ENCODE measurements around the gene EFCAB7. TPM values are rescaled to one million over a fixed set of nuclear protein-coding genes. Genes with fewer than 3 reads are reported as not detected.
A peak's percentile ranks its signal among the peaks of the same experiment; 100 is the strongest.
"Not testable (repeated sequence)": the region's sequence is repeated elsewhere in the genome, so short reads cannot be mapped to it uniquely, and the experiment has no call there.

Gene EFCAB7
- total RNA-seq, 1 donor from 2014 or later, result 4.5 TPM

DNA sequence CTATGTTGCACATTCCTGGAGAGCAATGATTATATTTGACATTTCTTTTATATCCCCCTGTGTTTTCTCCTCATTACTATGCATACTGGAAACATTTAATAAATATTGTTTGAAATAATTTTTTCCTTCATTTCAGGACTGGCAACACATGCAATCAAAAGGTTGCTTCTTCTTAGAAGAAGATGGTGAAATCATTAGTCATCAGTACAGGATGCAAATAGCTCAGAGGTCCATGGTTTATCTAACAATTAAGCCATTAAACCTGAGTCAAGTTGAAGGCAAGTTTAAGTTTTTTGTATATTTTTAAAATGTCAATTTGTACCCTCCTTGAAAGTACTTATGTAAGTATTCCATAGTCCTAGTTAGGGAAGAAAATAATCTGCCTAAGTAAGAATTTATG, 22.5 kb downstream of the EFCAB7 start:
- intact Hi-C loops (cut with DNase I), result no loop called here
- DNase-seq (ENCODE audit: low spot score), result no peak

DNA sequence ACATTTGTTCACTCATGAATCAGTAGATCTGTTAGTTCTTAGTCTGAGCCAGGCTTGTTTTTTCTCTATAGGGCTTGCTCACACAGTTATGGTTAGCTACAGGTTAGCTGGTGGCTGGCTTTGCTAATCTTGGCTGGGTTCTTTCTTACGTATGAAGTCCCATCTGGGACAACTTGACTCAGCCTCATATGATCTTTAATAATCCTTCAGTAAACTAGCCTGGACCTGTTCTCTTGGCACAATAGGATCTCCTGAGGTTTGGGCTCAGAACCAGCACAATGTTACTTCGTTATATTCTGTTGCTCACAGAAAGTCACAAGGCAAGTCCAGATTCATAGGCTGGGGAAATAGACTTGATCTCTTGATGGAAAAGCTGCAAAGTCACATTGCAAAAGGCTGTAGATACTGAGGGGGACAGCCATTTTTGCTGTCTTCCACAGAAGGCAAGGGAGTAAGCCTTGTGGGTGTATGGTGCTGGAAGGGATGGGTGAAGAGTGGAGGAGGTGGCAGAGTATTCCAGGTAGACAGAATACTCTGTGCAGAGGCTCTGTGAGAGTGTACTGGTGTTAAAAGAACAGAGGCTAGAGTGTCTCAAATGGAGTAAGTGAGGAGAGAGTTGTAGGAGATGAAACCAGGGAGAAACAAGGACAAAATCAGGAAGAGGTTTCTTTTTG, 24.4 kb downstream of the EFCAB7 start:
- DNase-seq (ENCODE audit: low spot score), result no peak
- intact Hi-C loops (cut with DNase I), result no loop called here

DNA sequence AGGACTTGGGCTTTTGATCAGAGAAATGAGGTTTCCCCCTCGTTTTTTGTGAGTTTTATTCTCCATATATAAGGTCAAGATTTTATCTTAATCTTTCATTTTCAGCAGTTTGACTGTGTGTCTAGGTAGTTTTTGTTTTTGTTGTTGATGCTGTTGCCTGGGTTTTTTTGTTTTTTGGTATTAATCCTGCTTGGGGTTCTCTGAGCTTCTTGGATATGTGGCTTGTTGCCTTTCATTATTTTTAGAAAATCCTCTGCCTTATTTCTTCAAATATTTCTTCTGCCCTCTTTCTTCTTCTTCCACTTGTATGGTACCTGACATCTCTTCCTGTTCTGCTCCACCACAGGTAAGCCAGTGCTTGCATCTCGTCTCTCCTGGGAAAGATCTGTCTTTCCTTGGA, 25.0 kb downstream of the EFCAB7 start:
- intact Hi-C loops (cut with DNase I), result no loop called here

GRCh38 chr1:63548877-63549276, 25.6 kb downstream of the EFCAB7 start:
- DNase-seq (ENCODE audit: low spot score), result no peak
- intact Hi-C loops (cut with DNase I), result no loop called here

More for the DNA sequence above, 25.0 kb downstream of the EFCAB7 start:
- no peak for DNase-seq (ENCODE audit: low spot score)

DNA sequence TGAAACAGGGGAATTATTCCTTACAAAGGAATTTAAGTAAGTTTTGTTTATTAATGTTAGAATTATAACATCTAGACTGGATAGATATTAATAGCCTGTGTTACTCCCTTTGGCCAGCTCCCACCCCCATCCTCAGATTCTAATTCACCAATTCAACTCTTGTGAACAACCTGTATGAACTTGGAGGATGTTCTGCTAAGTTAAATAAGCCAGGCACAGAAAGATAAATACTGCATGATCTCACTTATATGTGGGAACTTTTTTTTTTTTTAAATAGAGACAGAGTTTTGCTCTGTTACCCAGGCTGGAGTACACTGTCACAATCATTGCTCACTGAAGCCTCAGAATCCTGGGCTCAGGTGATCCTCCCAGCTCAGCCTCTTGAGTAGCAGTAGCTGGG, 32.2 kb downstream of the EFCAB7 start:
- DNase-seq (ENCODE audit: low spot score), result no peak
- intact Hi-C loops (cut with DNase I), result loop anchor here (5.0 kb wide), 1 partner anchor 692 kb away; no protein-coding TSS in a partner anchor

GRCh38 chr1:63557365-63557987, 34.2 kb downstream of the EFCAB7 start:
- intact Hi-C loops (cut with DNase I), result loop anchor here (5.0 kb wide), 1 partner anchor 690 kb away; no protein-coding TSS in a partner anchor
- DNase-seq (ENCODE audit: low spot score), result no peak

DNA sequence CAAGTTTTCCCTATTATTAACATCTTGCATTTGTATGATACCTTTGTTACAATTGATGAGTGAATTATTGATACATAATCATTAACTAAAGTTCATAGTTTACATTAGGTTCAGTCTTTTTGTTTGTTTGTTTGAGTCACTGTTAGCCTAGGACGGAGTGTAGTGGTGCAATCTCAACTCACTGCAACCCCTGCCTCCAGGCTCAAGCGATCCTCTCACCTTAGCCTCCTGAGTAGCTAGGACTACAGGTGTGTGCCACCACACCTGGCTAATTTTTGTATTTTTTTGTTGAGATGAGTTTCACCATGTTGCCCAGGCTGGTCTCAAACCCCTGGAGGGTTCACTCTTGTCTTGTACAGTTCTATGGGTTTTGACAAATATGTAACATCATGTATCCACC, 36.0 kb downstream of the EFCAB7 start:
- no peak for DNase-seq (ENCODE audit: low spot score)
- intact Hi-C loops (cut with DNase I), result loop anchor here (5.0 kb wide), 1 partner anchor 688 kb away; no protein-coding TSS in a partner anchor

- no peak for DNase-seq (ENCODE audit: low spot score)
- intact Hi-C loops (cut with DNase I), result no loop called here
These were observed 40.4 kb downstream of the EFCAB7 start for GRCh38 chr1:63563745-63564144.

DNA sequence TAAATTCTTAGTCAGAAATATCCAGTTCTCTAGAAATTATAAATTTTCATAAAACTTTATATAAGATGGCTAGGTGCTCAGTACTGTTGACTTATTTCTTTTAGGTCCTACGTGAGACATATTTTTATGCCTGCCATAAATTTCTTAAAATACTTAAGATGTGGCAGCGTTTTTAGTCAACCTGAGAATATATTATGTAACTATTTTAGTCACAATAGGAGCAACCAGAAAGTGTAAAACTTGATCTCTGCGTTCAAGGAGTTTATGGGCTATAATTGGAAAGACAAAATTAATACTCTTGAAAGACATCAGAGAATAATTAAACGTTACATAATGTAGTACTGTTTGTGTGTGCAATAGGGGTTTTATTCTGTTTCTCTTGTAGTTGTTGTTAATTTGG, 45.7 kb downstream of the EFCAB7 start:
- intact Hi-C loops (cut with DNase I), result no loop called here
- no peak for DNase-seq (ENCODE audit: low spot score)

GRCh38 chr1:63569640-63570316, 46.5 kb downstream of the EFCAB7 start:
- DNase-seq (ENCODE audit: low spot score), result no peak
- intact Hi-C loops (cut with DNase I), result no loop called here

GRCh38 chr1:63572686-63573085, 49.4 kb downstream of the EFCAB7 start:
- intact Hi-C loops (cut with DNase I); DNase-seq (ENCODE audit: low spot score): not testable (repeated sequence)

DNA sequence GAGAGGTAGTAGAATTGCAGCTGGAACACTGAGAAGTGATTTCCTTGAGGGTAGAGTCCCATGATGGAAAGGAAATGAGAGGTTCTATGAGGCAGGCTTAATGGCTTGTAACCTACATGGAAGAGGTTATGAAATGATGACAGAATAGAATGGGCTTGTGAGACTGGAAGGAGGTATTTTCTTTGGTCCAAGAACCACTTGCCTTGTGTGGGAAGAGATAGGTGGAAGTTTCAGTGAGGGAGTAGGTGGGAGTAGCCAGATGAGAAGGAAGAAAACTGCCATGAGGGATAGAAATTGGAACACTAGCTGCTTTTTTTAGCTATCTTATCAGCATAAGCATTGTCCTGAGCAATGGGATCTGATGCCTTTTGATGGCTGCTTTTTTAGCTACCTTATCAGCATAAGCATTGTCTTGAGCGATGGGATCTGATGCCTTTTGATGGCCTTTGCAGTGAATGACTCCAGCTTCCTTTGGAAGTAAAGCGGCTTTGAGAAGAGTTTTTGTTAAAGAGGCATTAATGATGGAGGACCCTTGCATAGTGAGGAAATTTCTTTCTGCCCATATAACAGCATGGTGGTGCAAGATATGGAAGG, 51.0 kb downstream of the EFCAB7 start:
- intact Hi-C loops (cut with DNase I); DNase-seq (ENCODE audit: low spot score): not testable (repeated sequence)

- intact Hi-C loops (cut with DNase I), result no loop called here
- DNase-seq (ENCODE audit: low spot score), result no peak
These were observed 52.1 kb downstream of the EFCAB7 start for GRCh38 chr1:63575340-63575826.

DNA sequence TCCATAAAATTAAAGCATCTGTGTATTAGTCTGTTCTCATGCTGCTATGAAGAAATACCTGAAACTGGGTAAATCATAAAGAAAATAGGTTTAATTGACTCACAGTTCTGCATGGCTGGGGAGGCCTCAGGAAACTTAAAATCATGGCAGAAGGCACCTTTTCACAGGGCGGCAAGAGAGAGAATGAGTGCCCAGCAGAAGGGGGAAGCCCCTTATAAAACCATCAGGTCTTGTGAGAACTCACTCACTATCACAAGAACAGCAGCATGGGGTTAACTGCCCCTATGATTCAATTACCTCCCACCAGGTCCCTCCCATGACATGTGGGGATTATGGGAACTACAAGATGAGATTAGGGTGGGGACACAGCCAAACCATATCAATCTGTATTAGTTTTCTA, 63.0 kb downstream of the EFCAB7 start:
- DNase-seq (ENCODE audit: low spot score); intact Hi-C loops (cut with DNase I): not testable (repeated sequence)

DNA sequence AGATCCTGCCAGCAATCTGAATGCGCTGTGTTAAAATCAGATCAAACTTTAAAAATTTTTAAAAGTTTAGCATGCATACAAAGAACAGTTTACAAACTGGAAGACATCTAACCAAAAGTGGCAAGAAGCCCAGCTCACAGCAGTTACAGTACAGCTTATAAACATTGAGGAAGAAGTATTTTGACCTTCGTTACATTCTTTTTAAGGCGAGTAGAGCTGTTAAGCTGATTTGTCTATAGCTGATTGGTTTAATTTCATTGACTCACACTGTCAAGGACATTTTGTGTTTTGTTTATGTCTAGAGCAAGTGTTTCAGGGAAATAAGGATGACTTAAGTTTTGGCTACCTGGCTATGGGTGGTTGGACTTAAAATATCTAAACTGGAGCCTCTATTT, 66.8 kb downstream of the EFCAB7 start:
- intact Hi-C loops (cut with DNase I), result loop anchor here (10.0 kb wide), 1 partner anchor 225 kb away; the partner anchor contains the start of gene ALG6

GRCh38 chr1:63592536-63593302, 69.4 kb downstream of the EFCAB7 start:
- intact Hi-C loops (cut with DNase I), result loop anchor here (10.0 kb wide), 1 partner anchor 228 kb away; the partner anchor contains the start of gene ALG6
- DNase-seq (ENCODE audit: low spot score), result no peak

More for the DNA sequence above, 66.8 kb downstream of the EFCAB7 start:
- no peak for DNase-seq (ENCODE audit: low spot score)

GRCh38 chr1:63593303-63593885, 70.1 kb downstream of the EFCAB7 start, which contains the start of gene PGM1:
TSS of gene PGM1 (plus strand) at chr1:63593411. CDS start at chr1:63593489, 78 bp downstream.
- intact Hi-C loops (cut with DNase I), result loop anchor here (10.0 kb wide), 1 partner anchor 229 kb away; the partner anchor contains the start of gene ALG6
- peak; percentile 89 for DNase-seq (ENCODE audit: low spot score)

GRCh38 chr1:63593886-63594605, 70.7 kb downstream of the EFCAB7 start:
- DNase-seq (ENCODE audit: low spot score), result peak; percentile 91
- intact Hi-C loops (cut with DNase I), result loop anchor here (10.0 kb wide), 1 partner anchor 229 kb away; the partner anchor contains the start of gene ALG6
